ENCODE data around the gene RDH14. TPM values are rescaled to one million over a fixed set of nuclear protein-coding genes. Genes with fewer than 3 reads are reported as not detected.

RDH14 gene
- total RNA-seq, 1 experiment from 2014 or later, result 22.4 TPM

- ChIA-PET CTCF (interaction anchor here (0.9 kb wide), 1 partner anchor 172 kb away, joined by 3 read pairs; no protein-coding TSS in a partner anchor), POLR2A (interaction anchor here (1.2 kb wide), 1 partner anchor 42 kb away, joined by 3 read pairs; no protein-coding TSS in a partner anchor)
- TF ChIP-seq ATF2 (CRISPR knock-in tag; IDR thresholded peaks at IDR 0.05; ENCODE audit: borderline replicate concordance, low read depth) (no peak), ZNF671 (CRISPR knock-in tag; IDR thresholded peaks at IDR 0.05) (no peak), NR2C2 (CRISPR knock-in tag; IDR thresholded peaks at IDR 0.05) (no peak), ETV6 (CRISPR knock-in tag; IDR thresholded peaks at IDR 0.05) (no peak), IRF2 (CRISPR knock-in tag; IDR thresholded peaks at IDR 0.05; ENCODE audit: borderline replicate concordance, low read depth) (no peak), SMAD3 (CRISPR knock-in tag; IDR thresholded peaks at IDR 0.05; ENCODE audit: borderline replicate concordance) (no peak), TEAD4 (CRISPR knock-in tag; IDR thresholded peaks at IDR 0.05) (no peak), ZNF232 (CRISPR knock-in tag; IDR thresholded peaks at IDR 0.05) (no peak)
- peaks cover 9% of the 10 kb centered on the region for H3K4me1 Mint-ChIP-seq
- DNase-seq (ENCODE audit: low spot score) (no peak), ATAC-seq (no peak)
- no peak overlapping the region for H3K27ac Mint-ChIP-seq
- no peaks in the 10 kb centered on the region for H3K36me3 Mint-ChIP-seq
- H3K27me3 Mint-ChIP-seq (ENCODE audit: low read depth), result no peaks in the 10 kb centered on the region; the same call in 1 of the 2 replicates
- no peak overlapping the region for H3K4me3 Mint-ChIP-seq
- H3K9me3 Mint-ChIP-seq, result no peaks in the 10 kb centered on the region
Observed at GRCh38 chr2:18517386-18517785, 43.1 kb downstream of the RDH14 start.

- Mint-ChIP-seq H3K36me3 (no peaks in the 10 kb centered on the region), H3K27me3 (ENCODE audit: low read depth) (no peaks in the 10 kb centered on the region), H3K27ac (peak overlapping the region; percentile 69; the same call in 1 of the 2 replicates), H3K9me3 (0 out of 2 replicates have a peak, but pooled peaks cover under 1% of the 10 kb centered on the region), H3K4me3 (no peak overlapping the region), H3K4me1 (peaks cover 9% of the 10 kb centered on the region)
- ATAC-seq (peak; percentile 49), DNase-seq (ENCODE audit: low spot score) (no peak)
- POLR2A ChIA-PET, result interaction anchor here (1.2 kb wide), 1 partner anchor 43 kb away, joined by 3 read pairs; no protein-coding TSS in a partner anchor
- TF ChIP-seq ZNF416 (CRISPR knock-in tag; IDR thresholded peaks at IDR 0.05) (no peak), ZBTB21 (CRISPR knock-in tag; IDR thresholded peaks at IDR 0.05; ENCODE audit: borderline replicate concordance) (no peak), GTF2I (CRISPR knock-in tag; conservative IDR thresholded peaks at IDR 0.05) (no peak), PRDM15 (CRISPR knock-in tag; IDR thresholded peaks at IDR 0.05) (no peak), ZMAT4 (CRISPR knock-in tag; IDR thresholded peaks at IDR 0.05) (no peak), NFE2L1 (CRISPR knock-in tag; IDR thresholded peaks at IDR 0.05) (no peak), ZNF423 (CRISPR knock-in tag; IDR thresholded peaks at IDR 0.05) (no peak), E2F4 (CRISPR knock-in tag; IDR thresholded peaks at IDR 0.05; ENCODE audit: borderline replicate concordance, low read depth) (no peak), ERG (CRISPR knock-in tag; IDR thresholded peaks at IDR 0.05) (no peak), HMGXB4 (CRISPR knock-in tag; IDR thresholded peaks at IDR 0.05) (no peak), IRF1 (CRISPR knock-in tag; IDR thresholded peaks at IDR 0.05) (no peak), ATF6 (CRISPR knock-in tag; IDR thresholded peaks at IDR 0.05) (no peak)
- CTCF ChIA-PET, result no interaction called here
Observed at GRCh38 chr2:18516112-18516511, 44.3 kb downstream of the RDH14 start.

Measured in WTC11 (cell line).